Choroid plexus epithelial cell (primary cell): Measurements from ENCODE around the gene ECI1.

Experiments
- DNase-seq: peaks from one replicate; pipeline ENCODE4 v3.0.0-alpha.2; 2010; ENCODE audit warnings: low read depth
- H3K4me3 ChIP-seq: 2 replicates; pipeline ENCODE4 v1.5.1; 2011; ENCODE audit warnings: low read depth, mild to moderate bottlenecking, control low read depth, low read length, moderate library complexity
- TF ChIP-seq, protein P1 (sequence below): conservative IDR thresholded peaks from 2 replicates; pipeline ENCODE4 v1.5.1; 2011; ENCODE audit warnings: low read depth, mild to moderate bottlenecking, control low read depth, inconsistent platforms, low read length, moderate library complexity

Gene ECI1

DNA sequence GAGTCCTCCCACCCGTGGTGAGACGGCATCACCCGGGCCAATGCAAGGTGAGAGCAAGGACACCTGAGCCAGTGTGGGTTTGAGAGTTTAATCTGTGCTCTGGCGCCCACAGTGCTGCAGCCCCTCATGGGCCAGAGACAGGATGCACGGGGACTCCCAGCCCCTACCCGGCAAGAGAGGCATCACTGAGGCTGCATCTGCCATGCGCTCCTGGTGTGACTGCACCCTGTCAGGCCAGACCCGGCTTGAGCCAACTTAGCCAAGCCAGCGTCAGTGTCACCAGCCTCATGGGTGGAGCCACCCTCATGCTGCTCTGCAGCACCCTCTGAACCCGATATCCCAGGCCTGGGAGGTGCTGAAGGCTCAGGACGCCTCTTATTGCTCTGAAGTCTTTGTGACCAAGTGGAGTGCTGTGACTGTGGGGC is 39.5 kb downstream of the ECI1 start:
- no peak for DNase-seq
- no peak overlapping the region for H3K4me3 ChIP-seq
- TF ChIP-seq, protein P1, sequence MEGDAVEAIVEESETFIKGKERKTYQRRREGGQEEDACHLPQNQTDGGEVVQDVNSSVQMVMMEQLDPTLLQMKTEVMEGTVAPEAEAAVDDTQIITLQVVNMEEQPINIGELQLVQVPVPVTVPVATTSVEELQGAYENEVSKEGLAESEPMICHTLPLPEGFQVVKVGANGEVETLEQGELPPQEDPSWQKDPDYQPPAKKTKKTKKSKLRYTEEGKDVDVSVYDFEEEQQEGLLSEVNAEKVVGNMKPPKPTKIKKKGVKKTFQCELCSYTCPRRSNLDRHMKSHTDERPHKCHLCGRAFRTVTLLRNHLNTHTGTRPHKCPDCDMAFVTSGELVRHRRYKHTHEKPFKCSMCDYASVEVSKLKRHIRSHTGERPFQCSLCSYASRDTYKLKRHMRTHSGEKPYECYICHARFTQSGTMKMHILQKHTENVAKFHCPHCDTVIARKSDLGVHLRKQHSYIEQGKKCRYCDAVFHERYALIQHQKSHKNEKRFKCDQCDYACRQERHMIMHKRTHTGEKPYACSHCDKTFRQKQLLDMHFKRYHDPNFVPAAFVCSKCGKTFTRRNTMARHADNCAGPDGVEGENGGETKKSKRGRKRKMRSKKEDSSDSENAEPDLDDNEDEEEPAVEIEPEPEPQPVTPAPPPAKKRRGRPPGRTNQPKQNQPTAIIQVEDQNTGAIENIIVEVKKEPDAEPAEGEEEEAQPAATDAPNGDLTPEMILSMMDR, result no peak

- no peak for DNase-seq
- TF ChIP-seq, protein P1, result no peak
- no peak within 1 kb of the TSS for H3K4me3 ChIP-seq
These were observed 40.7 kb downstream of the ECI1 start, which contains the start of gene BRICD5 for GRCh38 chr16:2210386-2211365. TSS of gene BRICD5 (minus strand) at chr16:2210863. CDS start at chr16:2210833, 30 bp downstream.

DNA sequence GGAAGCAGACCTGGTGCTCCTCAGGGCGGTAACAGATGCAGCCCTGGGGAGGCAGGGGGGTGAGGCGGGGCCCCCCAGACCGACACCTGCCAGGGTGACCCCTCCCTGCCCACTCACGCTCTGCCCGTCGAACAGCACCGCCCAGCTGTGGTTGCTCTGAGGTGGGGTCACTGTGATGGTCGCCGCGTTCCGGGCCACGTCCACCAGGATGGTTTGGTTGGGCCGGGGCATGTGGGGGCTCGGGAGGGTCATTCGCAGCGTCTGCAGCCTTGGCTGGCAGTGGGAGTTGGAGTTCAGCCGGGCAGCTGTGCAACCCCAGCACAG is 41.4 kb downstream of the ECI1 start:
- TF ChIP-seq, protein P1, result no peak
- DNase-seq, result no peak
- no peak overlapping the region for H3K4me3 ChIP-seq

DNA sequence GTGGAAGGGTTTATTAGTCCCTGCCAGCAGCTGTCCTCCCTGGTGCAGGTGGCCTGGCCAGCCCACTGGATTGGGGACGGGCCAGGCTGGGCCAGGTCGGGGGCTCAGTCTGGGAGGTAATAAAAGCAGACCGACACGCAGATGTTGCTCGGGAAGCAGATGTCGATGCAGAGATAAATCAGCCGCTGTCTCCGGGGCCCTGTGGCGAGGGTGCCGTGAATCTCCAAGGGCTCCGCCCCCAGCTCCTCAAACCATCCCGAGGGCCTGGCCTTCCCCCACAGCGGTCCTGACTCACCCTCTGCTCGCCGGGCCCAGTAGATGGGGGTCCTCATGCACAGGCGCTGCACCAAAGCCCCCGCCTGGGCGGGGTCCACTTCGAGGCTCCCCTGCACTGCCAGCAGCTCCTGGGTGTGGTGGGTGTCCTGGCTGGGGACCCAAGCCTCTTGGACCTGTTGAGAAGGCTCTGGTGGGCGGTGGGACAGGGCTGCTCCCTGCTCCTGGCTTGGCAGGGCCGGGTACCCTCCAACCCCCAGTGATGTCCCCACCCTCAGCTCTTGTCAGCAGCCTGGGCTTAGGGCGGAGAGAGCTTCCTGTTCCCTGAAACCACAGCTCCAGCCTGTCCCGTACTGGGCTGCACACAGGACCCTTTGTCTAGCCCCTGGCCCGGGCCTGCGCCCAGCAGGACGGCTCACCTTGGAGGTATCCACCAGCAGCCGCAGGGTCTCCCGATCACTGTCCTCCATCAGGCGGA is 42.0 kb downstream of the ECI1 start:
- no peak overlapping the region for H3K4me3 ChIP-seq
- TF ChIP-seq, protein P1, result no peak
- no peak for DNase-seq

- DNase-seq, result no peak
- H3K4me3 ChIP-seq, result no peak overlapping the region
- TF ChIP-seq, protein P1, result no peak
These were observed 42.6 kb downstream of the ECI1 start for GRCh38 chr16:2208772-2209171.

DNA sequence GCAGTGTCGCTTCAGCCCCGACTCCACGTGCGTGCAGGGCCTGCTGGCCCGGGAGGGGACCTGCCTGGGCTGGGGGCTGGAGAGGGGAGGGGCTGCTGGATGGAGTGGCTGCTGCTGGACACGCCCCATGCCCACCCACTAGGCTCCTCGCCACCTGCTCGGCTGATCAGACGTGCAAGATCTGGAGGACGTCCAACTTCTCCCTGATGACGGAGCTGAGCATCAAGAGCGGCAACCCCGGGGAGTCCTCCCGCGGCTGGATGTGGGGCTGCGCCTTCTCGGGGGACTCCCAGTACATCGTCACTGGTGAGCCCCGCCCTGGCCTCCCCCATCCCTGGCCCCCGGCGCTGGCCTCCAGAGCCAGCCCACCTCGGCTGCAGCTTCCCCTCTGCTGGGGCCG is 43.1 kb downstream of the ECI1 start:
- no peak overlapping the region for H3K4me3 ChIP-seq
- TF ChIP-seq, protein P1, result no peak
- no peak for DNase-seq
